ENCODE measurements around the gene DOK5.

Gene DOK5

DNA sequence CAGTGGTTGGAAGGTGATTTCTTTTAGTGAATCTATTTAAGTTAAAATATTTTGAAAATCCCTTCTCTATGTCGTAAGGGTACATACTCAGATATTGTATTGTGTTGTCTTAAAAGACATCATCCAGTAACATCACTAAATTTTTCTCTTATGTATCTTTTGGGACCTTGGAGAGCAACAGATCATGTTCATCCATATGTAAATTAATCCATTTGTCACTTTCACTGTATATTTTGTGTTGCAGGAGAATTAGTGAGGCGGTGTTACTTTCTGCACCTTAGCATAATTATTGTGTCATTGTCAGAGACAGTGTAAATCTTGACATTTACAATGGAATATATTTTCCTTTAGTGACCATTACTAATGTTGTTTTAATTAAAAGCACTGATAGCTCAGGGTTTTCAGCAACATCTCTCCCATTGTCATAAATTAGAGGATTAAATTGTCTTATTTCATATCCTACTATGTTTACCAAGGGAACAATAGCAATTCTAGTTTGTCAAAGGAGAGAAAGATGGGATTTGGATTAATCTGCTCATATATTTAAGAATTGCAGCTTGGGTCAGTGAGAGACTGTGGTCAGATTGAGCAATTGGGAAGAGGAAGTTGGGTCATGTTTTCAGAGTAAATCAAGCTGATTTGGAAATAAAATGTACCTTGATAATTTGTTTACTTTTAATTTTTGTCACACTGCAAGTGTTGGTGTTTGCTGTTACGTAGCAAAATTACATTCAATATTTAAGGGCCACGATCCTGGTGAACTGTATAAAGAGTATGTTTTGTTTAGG is 22.7 kb downstream of the DOK5 start:
- no peak overlapping the region for H3K27ac ChIP-seq
- TF ChIP-seq, protein P1, sequence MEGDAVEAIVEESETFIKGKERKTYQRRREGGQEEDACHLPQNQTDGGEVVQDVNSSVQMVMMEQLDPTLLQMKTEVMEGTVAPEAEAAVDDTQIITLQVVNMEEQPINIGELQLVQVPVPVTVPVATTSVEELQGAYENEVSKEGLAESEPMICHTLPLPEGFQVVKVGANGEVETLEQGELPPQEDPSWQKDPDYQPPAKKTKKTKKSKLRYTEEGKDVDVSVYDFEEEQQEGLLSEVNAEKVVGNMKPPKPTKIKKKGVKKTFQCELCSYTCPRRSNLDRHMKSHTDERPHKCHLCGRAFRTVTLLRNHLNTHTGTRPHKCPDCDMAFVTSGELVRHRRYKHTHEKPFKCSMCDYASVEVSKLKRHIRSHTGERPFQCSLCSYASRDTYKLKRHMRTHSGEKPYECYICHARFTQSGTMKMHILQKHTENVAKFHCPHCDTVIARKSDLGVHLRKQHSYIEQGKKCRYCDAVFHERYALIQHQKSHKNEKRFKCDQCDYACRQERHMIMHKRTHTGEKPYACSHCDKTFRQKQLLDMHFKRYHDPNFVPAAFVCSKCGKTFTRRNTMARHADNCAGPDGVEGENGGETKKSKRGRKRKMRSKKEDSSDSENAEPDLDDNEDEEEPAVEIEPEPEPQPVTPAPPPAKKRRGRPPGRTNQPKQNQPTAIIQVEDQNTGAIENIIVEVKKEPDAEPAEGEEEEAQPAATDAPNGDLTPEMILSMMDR (conservative IDR thresholded peaks at IDR 0.05) = no peak

DNA sequence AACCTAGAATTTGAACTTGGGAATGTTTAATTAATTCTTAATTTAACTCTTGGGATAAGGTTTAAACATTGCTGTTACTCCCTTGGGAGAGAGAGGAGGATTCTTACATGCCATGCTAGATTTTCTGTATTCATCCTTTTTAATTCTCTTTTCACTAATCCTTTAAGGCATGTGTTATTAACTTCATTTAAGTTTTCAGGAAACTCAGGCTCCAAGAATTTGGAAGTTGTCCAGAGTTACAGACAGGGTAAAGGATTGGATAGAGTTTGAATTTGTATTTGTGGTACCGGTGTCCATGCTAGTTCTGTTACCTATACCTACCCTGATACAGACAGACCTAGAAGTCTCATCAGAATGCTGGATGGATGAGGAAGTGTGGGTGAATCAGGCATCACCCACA is 23.7 kb downstream of the DOK5 start:
- TF ChIP-seq, protein P1 (conservative IDR thresholded peaks at IDR 0.05) = no peak
- H3K27ac ChIP-seq = no peak overlapping the region

DNA sequence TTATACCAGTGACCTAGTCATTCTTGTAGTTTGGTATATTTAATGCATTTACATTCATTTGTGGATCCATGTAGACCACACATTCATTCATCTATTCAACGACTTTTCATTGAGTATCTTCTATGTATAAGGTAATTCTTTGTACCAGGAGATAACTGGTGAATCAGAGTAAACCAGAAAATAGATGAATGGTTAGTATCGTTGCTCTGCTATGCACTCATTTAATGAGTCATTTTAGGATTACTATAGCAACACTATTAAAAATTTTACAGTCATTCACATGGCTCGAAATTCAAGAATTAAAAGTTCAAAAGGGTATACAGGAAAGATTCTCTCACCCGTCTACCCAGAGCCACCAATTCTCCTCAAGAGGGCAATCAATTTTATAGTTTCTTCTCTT is 26.8 kb downstream of the DOK5 start:
- no peak overlapping the region for H3K27ac ChIP-seq
- TF ChIP-seq, protein P1 (conservative IDR thresholded peaks at IDR 0.05) = no peak

DNA sequence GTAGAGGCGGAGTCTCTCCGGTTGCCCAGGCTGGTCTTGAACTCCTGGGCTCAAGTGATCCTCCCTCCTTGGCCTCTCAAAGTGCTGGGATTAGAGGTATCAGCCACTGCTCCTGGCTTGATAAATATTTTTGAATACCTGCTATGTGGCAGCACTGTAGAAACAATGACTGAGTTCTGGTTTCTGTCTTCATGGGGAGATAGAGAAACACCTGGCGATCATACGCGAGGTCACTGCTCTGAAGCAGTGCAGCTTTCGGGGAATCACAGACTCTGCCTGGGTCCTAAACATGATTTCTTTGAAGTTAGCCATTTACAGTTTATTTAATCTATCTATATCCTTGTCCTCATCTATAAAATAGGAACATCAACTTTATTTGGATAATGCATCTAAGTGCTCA is 31.2 kb downstream of the DOK5 start:
- TF ChIP-seq, protein P1 (conservative IDR thresholded peaks at IDR 0.05) = no peak
- H3K27ac ChIP-seq = no peak overlapping the region

DNA sequence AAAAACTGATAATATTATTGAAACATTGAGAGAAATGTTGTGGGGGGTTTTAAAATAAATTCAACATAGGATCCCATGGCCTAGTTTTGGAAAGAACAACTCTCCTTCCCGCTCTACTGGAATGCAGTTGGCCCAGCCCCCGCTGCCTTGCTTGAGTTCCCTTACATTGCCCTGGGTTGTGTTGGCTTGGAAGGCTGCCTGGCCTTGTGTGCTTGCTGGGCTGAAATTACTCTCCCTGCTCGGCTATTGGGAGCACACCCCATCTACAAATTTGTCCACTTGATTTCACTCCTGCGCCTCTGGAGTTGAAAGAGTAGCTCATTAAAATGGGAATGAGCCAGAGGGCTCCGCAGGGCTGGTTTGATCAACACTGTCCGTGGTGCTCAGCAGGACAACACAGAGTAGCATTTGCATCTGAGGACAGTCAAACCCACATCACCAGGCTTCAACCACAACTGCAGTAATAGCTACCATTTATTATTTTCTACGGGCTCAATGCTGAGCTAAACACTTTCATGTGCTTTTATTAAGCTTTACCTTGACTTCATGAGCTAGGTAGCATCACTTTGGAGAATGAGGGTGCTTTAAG is 35.2 kb downstream of the DOK5 start:
- TF ChIP-seq, protein P1 (conservative IDR thresholded peaks at IDR 0.05) = no peak

DNA sequence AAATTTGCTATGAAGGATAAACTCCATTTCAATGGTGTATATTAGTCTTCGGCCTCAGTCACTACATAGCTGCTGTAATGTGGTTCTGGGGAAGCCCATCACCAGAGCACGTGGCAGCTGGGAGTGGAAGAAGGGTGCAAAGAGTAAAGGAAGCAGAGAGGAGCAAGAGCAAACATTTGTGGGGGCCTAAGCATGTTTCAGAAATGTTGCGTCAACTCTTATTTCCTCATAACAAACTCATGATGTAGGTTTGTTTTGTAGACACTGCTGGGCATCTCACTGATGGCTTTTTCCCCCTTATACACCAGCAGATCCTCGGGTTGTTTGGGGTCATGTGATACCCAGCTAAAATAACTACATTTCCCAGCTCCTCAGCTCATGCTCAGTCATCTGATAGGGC is 37.3 kb downstream of the DOK5 start:
- TF ChIP-seq, protein P1 (conservative IDR thresholded peaks at IDR 0.05) = no peak

More for the DNA sequence above, 35.2 kb downstream of the DOK5 start:
- H3K27ac ChIP-seq = no peak overlapping the region

DNA sequence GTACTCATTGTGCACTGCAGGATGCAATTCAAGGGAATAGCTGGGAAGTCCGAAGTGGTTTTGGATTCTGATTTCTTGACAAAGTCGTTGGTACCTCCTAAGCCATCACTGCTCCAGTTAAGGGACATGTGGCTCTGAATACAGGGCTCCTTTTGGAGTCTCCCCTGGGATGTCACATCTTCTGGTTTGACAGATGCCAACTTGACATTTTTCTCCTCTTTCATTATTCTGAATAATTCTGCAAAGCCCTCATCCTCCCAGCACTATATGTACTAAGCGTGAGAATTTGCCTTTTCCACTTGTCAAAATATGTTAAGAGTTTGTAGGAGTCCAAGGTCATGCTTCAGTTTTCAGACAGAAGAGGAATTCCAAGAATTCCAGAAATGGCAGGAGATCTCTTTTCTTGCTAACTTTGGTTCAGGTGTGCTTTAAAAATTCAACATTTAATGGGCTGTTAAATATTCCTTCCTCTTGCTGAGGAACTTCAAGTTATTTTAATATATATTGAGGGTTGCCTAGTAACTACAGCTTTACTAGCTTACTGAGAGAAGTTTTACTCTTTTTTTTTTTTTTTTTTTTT is 38.7 kb downstream of the DOK5 start:
- H3K27ac ChIP-seq = no peak overlapping the region
- TF ChIP-seq, protein P1 (conservative IDR thresholded peaks at IDR 0.05) = no peak

More for the DNA sequence above, 37.3 kb downstream of the DOK5 start:
- no peak overlapping the region for H3K27ac ChIP-seq
